Measurements from ENCODE around the gene SLC25A31.

DNA sequence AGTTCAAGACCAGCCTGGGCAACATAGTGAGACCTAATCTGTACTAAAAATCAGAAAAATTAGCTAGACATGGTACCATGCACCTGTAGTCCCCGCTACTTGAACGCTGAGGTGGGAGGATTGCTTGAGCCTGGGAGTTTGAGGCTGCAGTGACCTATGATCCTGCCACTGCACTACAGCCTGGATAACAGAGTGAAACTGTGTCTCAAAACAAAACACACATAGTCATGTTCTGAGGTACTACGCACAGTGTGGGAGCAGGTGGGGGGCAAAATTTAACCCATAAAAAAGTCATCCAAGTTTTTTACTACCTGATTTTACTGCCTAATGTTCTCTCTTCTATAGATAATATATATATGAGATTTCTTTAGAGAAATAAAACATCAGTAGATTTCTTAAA is 80.4 kb downstream of the SLC25A31 start:
- TF ChIP-seq, protein P1, sequence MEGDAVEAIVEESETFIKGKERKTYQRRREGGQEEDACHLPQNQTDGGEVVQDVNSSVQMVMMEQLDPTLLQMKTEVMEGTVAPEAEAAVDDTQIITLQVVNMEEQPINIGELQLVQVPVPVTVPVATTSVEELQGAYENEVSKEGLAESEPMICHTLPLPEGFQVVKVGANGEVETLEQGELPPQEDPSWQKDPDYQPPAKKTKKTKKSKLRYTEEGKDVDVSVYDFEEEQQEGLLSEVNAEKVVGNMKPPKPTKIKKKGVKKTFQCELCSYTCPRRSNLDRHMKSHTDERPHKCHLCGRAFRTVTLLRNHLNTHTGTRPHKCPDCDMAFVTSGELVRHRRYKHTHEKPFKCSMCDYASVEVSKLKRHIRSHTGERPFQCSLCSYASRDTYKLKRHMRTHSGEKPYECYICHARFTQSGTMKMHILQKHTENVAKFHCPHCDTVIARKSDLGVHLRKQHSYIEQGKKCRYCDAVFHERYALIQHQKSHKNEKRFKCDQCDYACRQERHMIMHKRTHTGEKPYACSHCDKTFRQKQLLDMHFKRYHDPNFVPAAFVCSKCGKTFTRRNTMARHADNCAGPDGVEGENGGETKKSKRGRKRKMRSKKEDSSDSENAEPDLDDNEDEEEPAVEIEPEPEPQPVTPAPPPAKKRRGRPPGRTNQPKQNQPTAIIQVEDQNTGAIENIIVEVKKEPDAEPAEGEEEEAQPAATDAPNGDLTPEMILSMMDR (IDR thresholded peaks at IDR 0.05), result no peak
- TF ChIP-seq POLR2A (IDR thresholded peaks at IDR 0.05), result no peak
- no peak for TF ChIP-seq POLR2AphosphoS5 (IDR thresholded peaks at IDR 0.05)
